H1 (cell line): ENCODE measurements around the gene ATP8B3. TPM values are rescaled to one million over a fixed set of nuclear protein-coding genes. Genes with fewer than 3 reads are reported as not detected.

Experiments used
- BCL11A ChIP-seq, 2 experiments: IDR thresholded peaks; one replicate each; pipeline ENCODE4 v1.6.1; 2011; ENCODE audit warnings: low read depth in 2 of 2, low read length in 2 of 2, mild to moderate bottlenecking in 2 of 2
- CHD7 ChIP-seq: fragments of 300-600 bp; sonication (generic); IDR thresholded peaks from 2 replicates; pipeline ENCODE4 v1.7.1; 2012; ENCODE audit warnings: low read length, moderate library complexity, mild to moderate bottlenecking, inconsistent platforms; ENCODE audit not compliant: insufficient replicate concordance
- CTBP2 ChIP-seq: IDR thresholded peaks from 2 replicates; pipeline ENCODE4 v1.7.0; 2011; ENCODE audit warnings: borderline replicate concordance, mild to moderate bottlenecking, moderate library complexity, mixed read lengths, low read length; ENCODE audit not compliant: insufficient read depth, insufficient read length
- HDAC2 ChIP-seq, 2 experiments: fragments of 300-600 bp in 1 of 2; sonication (generic) in 1 of 2; IDR thresholded peaks; 2 replicates each; pipeline ENCODE4 v1.6.1; 2011 to 2012; ENCODE audit warnings: low read depth in 2 of 2, low read length in 2 of 2, mild to moderate bottlenecking in 2 of 2, moderate library complexity in 2 of 2, borderline replicate concordance in 1 of 2, inconsistent platforms in 1 of 2
- HDAC6 ChIP-seq: IDR thresholded peaks from one replicate; pipeline ENCODE4 v1.7.1; 2012; ENCODE audit warnings: low read depth, mild to moderate bottlenecking, inconsistent platforms, low read length, moderate library complexity
- RBBP5 ChIP-seq: IDR thresholded peaks from 2 replicates; pipeline ENCODE4 v1.7.1; 2012; ENCODE audit warnings: low read depth, mild to moderate bottlenecking, inconsistent platforms, low read length, moderate library complexity, borderline replicate concordance
- RNF2 ChIP-seq: fragments of 200-900, 300-1000 bp; sonication (generic); IDR thresholded peaks from 2 replicates; pipeline ENCODE4 v1.7.1; 2016; ENCODE audit warnings: borderline replicate concordance, low read depth, mild to moderate bottlenecking, antibody characterized with exemption, low read length; ENCODE audit not compliant: poor library complexity, severe bottlenecking; ENCODE audit errors: missing control alignments
- SIN3A ChIP-seq, 2 experiments: IDR thresholded peaks in 1 of 2; conservative IDR thresholded peaks in 1 of 2; 2 replicates each; pipeline ENCODE4 v1.6.1; 2011 to 2012; ENCODE audit warnings: low read length in 2 of 2, improper control_type of control experiment in 1 of 2, low read depth in 1 of 2, mild to moderate bottlenecking in 1 of 2
- polyA plus RNA-seq, 7 experiments: library from polyadenylated mRNA; depleted of rRNA in 3 of 7; stranded (reverse) in 5 of 7; unstranded in 2 of 7; fragments of >200 nt in 5 of 7; fragments of 200-250 nt in 2 of 7; gene quantifications; 1 replicate in 5 of 7; 2 replicates in 1 of 7; 4 replicates in 1 of 7; pipeline versions ENCODE4 v1.2.1 to v1.2.3, GENCODE V29; 2011 to 2013; ENCODE audit warnings: missing spikeins in 2 of 7, mixed read lengths in 2 of 7
- total RNA-seq: library from RNA; stranded (reverse); fragmentation: NEBNext Ultra II Directional; extraction: Animal tissue kit (Norgen Biotek cat#: 25700); gene quantifications from 2 replicates; pipeline ENCODE4 v1.2.1, GENCODE V29; 2021

Gene ATP8B3
- total and polyA plus RNA-seq, 2 of the 8 experiments (the other 6 are each of a cell fraction or from before 2014, with no cell fraction given): 4.1 to 9.3 TPM

GRCh38 chr19:1855828-1856255, 43.8 kb upstream of the ATP8B3 start (continued):
- TF ChIP-seq CHD7: no peak
- TF ChIP-seq RBBP5: no peak
- no peak for TF ChIP-seq HDAC2 (IDR thresholded peaks at IDR 0.05; ENCODE audit: borderline replicate concordance in 1 of 2, low read depth in 2 of 2, low read length in 2 of 2)
- no peak for TF ChIP-seq BCL11A (IDR thresholded peaks at IDR 0.05; ENCODE audit: low read depth in 2 of 2, low read length in 2 of 2)
- TF ChIP-seq HDAC6: no peak
- TF ChIP-seq SIN3A (conservative IDR thresholded peaks at IDR 0.05 in 1 of 2, IDR thresholded peaks at IDR 0.05 in 1 of 2; ENCODE audit: low read depth in 1 of 2, low read length in 2 of 2): no peak
- TF ChIP-seq RNF2: no peak
- no peak for TF ChIP-seq CTBP2
